ENCODE measurements around the gene LSS. TPM values are rescaled to one million over a fixed set of nuclear protein-coding genes. Genes with fewer than 3 reads are reported as not detected.

The LSS gene
- polyA plus RNA-seq, 1 donor from 2014 or later, result 13.5 TPM

DNA sequence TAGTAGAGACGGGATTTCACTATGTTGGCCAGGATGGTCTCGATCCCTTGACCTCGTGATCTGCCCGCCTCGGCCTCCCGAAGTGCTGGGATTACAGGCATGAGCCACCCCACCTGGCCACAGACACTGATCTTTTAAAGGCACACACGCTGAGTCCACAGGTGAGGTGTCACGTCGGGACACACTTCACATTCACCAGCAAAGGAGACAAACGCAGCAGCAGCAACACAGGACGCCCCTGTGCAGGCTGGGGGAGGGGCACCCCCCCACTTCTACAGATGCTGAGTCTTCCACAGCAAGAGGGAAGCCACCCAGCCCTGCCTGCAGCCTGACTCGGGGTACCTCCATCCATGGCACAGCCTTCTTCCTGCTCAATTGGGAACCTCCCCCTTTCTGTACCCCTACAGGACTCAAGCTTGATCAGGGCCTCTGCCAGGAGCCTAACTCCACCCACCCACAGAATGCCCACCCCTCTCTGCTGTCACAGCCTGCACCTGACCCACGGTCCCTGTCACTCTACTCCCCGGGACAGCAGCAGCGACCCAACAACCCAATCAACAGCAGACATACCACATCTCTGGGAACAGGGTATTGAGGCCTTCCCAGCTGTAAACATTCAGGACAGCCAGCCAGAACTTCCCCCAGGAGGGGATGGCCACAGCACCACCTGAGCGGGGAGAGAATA is 9.5 kb downstream of the LSS start:
- Mint-ChIP-seq H3K27ac (no peak overlapping the region), H3K4me1 (peaks cover 0 to 4% (median 0%) of the 10 kb centered on the region in 3 donors), H3K27me3 (no peaks in the 10 kb centered on the region), H3K9me3 (no peaks in the 10 kb centered on the region), H3K4me3 (no peak overlapping the region), H3K36me3 (peaks cover 2% of the 10 kb centered on the region)

DNA sequence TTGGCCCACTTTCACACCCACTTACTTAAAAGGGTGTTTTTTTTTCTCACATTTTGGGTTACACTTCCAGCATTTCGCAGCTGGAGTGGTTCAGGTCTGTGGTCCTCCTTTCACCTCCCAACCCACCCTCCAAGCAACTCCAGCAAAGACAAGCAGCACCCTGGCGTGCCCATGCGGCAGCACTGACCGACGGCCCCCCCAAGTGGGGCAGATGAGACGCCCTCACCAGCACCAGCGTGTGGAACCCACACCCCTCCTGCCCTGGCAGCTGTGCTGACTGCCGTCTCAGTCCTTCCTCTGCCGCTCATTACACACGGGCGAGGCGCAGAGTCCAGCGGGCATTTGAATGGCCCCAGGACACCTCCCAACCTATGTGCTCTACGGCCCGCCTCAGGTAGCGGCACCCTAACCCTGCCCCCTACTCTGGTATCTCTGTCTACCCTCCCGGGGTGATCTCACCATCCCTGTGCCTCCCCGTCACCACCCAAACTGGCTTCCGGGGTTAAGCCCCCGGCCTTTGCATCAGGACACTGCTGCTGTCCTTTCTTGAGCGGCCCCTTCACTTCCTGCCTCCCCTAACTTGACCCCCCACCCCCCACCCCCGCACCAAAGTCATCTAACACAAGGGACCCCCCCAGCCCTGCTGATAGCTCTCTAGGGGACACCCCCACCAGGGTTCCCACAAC is 10.9 kb downstream of the LSS start:
- H3K9me3 Mint-ChIP-seq, result no peaks in the 10 kb centered on the region
- peaks cover 2% of the 10 kb centered on the region for H3K36me3 Mint-ChIP-seq
- peaks cover 0 to 4% (median 0%) of the 10 kb centered on the region in 3 donors for H3K4me1 Mint-ChIP-seq
- H3K27ac Mint-ChIP-seq, result no peak overlapping the region
- no peaks in the 10 kb centered on the region for H3K27me3 Mint-ChIP-seq
- no peak overlapping the region for H3K4me3 Mint-ChIP-seq

GRCh38 chr21:46216132-46216747 is 12.3 kb downstream of the LSS start:
- Mint-ChIP-seq H3K27ac (peak overlapping the region in 1 of 3 donors; percentile 50), H3K9me3 (no peaks in the 10 kb centered on the region), H3K4me1 (peaks cover 0 to 4% (median 0%) of the 10 kb centered on the region in 3 donors), H3K27me3 (no peaks in the 10 kb centered on the region), H3K36me3 (peaks cover 2% of the 10 kb centered on the region), H3K4me3 (no peak overlapping the region)

- H3K9me3 Mint-ChIP-seq, result no peaks in the 10 kb centered on the region
- no peak overlapping the region for H3K27ac Mint-ChIP-seq
- H3K4me3 Mint-ChIP-seq, result no peak overlapping the region
- peaks cover 0 to 4% (median 0%) of the 10 kb centered on the region in 3 donors for H3K4me1 Mint-ChIP-seq
- no peaks in the 10 kb centered on the region for H3K27me3 Mint-ChIP-seq
- peaks cover 2% of the 10 kb centered on the region for H3K36me3 Mint-ChIP-seq
Measured at GRCh38 chr21:46215436-46216131, 13.0 kb downstream of the LSS start.

DNA sequence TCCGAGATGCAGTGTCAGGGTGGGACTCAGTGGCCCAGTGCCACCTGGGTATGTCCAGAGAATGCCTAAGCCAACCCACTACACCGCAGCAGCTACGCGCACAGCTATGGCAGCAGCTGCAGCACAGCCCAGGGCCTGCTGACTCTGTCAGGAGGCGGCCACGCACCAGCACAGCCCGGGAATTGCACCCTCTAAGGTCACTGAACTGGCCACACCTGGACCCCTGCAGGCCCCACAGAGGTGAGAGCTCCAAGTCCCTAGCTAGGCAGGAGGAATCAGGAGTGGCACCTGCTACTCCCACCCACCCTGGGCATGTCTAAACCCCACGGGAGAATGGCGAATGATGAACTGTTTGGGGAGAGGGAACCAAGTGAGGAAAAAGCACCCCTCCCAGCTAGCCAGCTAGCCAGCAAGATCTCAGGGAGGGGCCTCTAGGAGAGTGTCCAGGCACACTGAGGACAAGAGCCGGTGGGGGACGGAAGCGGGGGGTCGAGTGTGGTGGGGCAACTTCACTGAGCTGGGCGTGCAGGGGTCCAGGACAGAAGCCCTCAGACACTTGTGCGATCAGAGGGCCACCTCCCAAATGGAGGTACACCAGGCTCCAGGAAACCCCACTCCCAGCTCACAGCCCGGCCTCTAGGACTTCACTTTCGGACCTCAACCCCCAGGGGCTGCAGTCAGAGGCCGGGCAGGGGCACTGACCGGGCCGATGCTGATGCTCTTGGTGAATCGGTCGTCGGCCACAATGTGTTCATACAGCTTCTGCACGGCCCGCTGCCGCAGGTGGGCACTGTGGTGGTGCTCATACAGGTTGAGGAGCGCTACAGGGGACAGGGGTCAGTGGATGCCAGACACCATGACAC is 13.9 kb downstream of the LSS start:
- no peak overlapping the region for H3K4me3 Mint-ChIP-seq
- no peak overlapping the region for H3K27ac Mint-ChIP-seq
- no peaks in the 10 kb centered on the region for H3K4me1 Mint-ChIP-seq
- no peaks in the 10 kb centered on the region for H3K27me3 Mint-ChIP-seq
- no peaks in the 10 kb centered on the region for H3K9me3 Mint-ChIP-seq
- no peaks in the 10 kb centered on the region for H3K36me3 Mint-ChIP-seq

DNA sequence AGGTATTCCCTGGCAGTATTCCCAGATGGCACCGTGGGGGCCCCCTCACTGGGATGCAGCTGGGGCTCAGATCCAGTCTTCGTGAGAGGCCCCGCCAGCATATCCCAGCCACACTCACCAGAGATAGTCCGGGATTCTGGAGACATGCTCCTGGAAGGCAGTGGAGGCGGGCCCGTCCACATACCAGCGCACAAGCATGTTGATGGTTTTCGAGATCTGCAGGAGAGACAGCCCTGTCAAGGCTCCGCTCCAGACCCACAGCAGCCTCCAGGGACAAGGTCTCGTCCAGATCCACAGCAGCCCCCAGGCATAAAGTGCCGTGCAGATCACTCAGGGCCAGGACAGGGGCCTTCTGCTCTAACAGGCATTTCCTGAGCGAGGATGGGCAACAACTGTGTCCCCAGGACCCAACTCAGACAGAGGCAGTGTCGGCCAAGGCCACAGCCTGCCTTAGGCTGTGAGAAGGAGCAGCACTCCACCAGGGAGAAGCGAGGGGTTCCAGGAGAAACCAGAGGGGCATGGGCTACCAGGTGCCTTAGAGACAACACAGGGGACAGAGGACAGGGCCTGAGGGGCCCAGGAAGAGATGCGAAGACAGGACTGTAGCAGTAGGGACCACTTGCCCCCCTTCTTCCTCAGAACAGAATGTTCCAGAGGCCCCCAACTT is 14.8 kb downstream of the LSS start:
- H3K27ac Mint-ChIP-seq, result peak overlapping the region in 1 of 3 donors; percentile 62
- H3K4me3 Mint-ChIP-seq, result no peak overlapping the region
- H3K4me1 Mint-ChIP-seq, result no peaks in the 10 kb centered on the region
- no peaks in the 10 kb centered on the region for H3K27me3 Mint-ChIP-seq
- H3K9me3 Mint-ChIP-seq, result no peaks in the 10 kb centered on the region
- H3K36me3 Mint-ChIP-seq, result no peaks in the 10 kb centered on the region

DNA sequence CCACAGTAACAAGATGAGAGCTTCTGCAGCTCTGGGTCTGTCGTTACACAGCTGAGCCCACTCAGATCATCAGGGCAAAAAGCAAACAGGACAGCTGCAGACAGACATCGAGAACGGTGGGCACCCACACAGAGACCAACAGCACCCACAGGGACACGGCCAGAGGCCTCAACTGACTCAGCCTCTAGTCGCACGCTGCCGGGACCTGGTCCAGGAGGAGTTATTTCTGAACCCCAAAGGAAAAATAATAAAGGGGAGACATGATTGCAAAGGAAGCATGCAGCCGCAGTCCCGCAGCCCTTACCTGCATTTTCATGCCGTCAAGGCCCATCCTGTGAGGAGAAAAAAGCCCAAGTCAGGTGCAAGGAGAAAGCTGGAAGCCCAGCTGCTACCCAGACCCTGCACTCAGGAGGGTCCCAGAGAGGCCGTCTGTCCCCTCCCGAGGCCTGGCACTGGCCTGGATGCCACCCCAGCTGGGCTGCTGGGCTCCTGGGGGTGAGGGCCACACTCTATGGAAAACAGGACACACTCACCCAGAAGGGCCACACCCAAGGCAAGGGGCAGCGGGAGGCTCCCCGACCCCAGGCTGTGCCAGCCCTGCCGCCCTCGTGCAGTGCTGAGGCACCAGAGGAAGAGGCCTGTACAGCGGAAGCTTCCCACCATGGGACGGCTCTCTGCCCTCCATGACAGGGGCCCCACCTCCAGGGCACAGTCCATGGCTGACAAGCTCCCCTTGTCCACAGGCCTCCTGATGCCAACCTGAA is 15.7 kb downstream of the LSS start:
- Mint-ChIP-seq H3K27ac (peak overlapping the region in 1 of 3 donors; percentile 78), H3K9me3 (no peaks in the 10 kb centered on the region), H3K27me3 (no peaks in the 10 kb centered on the region), H3K36me3 (no peaks in the 10 kb centered on the region), H3K4me3 (no peak overlapping the region), H3K4me1 (no peaks in the 10 kb centered on the region)

DNA sequence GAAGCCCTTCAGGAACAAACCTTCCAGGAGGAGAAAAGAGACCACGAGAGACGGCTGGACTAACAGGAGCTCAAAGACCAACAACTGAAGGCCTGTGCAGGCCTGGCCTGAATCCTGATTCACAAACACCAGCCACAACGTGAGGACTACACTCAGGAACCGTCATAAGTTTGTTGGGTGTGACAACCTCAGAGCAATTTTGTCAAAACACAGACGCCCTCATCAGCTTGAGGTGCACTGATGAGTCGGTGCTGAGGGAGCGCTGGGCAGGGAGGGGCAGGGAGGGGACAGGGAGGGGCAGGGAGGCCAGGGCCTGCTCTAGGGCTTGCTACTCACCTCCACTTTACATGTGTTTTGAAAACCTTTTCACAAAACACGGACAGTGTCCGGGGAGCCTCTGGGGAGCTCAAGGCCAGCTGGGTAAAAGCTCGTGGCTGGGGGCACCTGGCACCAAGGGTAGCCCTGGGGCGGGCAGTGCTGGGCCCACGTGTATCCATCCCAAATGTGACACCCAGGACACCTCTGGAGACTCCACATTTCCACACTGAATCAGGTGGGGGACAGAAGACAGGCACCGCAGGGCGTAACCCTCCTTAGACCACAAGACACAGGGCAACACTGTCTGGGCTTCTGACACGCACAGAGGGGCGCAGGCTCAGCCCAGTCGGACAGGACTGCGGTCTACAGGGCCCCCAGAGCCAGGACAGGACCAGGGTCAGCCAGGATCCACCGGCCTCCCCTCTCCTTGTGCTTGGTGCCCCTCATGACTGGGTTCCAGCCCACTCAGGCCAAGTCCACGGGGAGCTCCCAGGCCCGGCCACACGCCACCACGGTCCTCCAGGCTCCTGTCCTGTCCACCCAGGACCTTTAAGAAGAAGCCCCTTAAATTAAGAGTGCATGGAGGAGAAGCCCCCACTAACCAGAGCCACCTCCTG is 16.5 kb downstream of the LSS start:
- no peaks in the 10 kb centered on the region for H3K9me3 Mint-ChIP-seq
- H3K36me3 Mint-ChIP-seq, result no peaks in the 10 kb centered on the region
- H3K27me3 Mint-ChIP-seq, result no peaks in the 10 kb centered on the region
- no peak overlapping the region for H3K4me3 Mint-ChIP-seq
- no peaks in the 10 kb centered on the region for H3K4me1 Mint-ChIP-seq
- H3K27ac Mint-ChIP-seq, result peak overlapping the region in 1 of 3 donors; percentile 78

GRCh38 chr21:46211376-46211775 is 17.2 kb downstream of the LSS start:
- Mint-ChIP-seq H3K27me3 (no peaks in the 10 kb centered on the region), H3K4me1 (no peaks in the 10 kb centered on the region), H3K4me3 (no peak overlapping the region), H3K27ac (no peak overlapping the region), H3K9me3 (no peaks in the 10 kb centered on the region), H3K36me3 (no peaks in the 10 kb centered on the region)

- Mint-ChIP-seq H3K4me1 (no peaks in the 10 kb centered on the region), H3K4me3 (no peak overlapping the region), H3K27ac (no peak overlapping the region), H3K9me3 (no peaks in the 10 kb centered on the region), H3K27me3 (no peaks in the 10 kb centered on the region), H3K36me3 (peaks cover 1% of the 10 kb centered on the region)
Measured at GRCh38 chr21:46210378-46211136, 18.0 kb downstream of the LSS start.

GRCh38 chr21:46208761-46209721 is 19.5 kb downstream of the LSS start:
- peaks cover 1% of the 10 kb centered on the region for H3K36me3 Mint-ChIP-seq

More at GRCh38 chr21:46208761-46209721, 19.5 kb downstream of the LSS start:
- H3K4me3 Mint-ChIP-seq, result no peak overlapping the region
- no peaks in the 10 kb centered on the region for H3K27me3 Mint-ChIP-seq
- H3K27ac Mint-ChIP-seq, result no peak overlapping the region
- no peaks in the 10 kb centered on the region for H3K4me1 Mint-ChIP-seq
- no peaks in the 10 kb centered on the region for H3K9me3 Mint-ChIP-seq
